Subcutaneous adipose tissue (tissue), 4 donors: ENCODE results near the gene KBTBD8. TPM values are rescaled to one million over a fixed set of nuclear protein-coding genes. Genes with fewer than 3 reads are reported as not detected.

Experiments used
- CTCF ChIP-seq: fragments of 450-650 bp; IDR thresholded peaks from one replicate; pipeline ENCODE4 v1.5.1; 2016; ENCODE audit warnings: low read depth, mild to moderate bottlenecking, control low read depth, antibody characterized with exemption, moderate library complexity
- total RNA-seq, 4 donors: library from RNA; depleted of rRNA; stranded (reverse); fragments of >200 nt; gene quantifications; one replicate each; pipeline ENCODE4 v1.1.0, GENCODE V29; 2016

Gene KBTBD8
- total RNA-seq, 4 donors from 2014 or later, result 0.19 to 2.7 (median 0.77) TPM

DNA sequence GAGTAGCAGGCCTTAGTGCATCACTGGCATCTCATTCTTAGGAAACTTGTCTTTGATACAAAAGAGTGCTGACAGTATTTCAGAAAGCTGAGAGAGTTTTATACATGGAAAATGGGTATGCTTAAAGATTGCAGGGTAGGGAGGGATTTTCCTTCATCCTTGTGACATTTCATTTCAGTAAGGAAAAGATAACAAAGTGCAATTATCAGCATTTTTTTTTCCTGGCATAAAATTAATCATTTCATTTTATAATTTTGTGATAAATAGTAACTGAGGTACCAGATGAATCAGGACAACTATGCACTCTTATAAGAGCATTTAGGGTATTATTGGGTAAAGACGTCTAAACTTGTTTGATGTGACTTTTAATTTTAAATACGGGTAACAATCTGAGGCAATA is 10.3 kb downstream of the KBTBD8 start:
- TF ChIP-seq CTCF, result no peak

GRCh38 chr3:67009716-67010115 is 11.6 kb downstream of the KBTBD8 start:
- TF ChIP-seq CTCF, result no peak

DNA sequence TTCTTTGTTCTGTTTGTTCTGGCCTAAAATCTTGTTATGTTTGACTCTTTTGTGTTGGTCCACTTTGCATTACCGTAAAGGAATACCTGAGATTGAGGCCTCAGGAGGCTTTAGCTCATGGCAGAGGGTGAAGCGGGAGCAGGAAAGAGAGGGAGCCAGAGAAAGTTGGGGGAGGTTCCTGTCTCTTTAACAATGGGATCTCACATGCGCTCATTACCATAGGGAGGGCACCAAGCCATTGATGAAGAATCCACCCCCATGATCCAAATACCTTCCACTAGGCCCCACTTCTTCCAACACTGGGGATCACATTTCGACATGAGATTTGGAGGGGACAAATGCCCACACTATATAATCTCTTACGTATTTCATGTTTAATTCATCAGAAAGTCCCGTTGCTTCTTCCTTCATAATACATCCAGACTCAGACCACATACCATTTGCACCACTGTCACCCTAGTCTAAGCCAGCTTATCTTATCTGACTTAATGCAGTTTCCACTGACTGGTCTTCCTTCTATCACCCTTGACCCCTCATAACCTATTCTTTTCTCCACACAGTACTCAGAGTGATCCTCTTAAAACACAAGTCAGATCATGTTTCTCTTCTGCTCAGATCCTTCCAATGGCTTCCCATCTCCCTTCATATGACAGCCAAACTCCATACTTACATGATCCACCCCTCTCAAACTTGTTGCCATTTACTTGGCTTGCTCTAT is 13.5 kb downstream of the KBTBD8 start:
- no peak for TF ChIP-seq CTCF

DNA sequence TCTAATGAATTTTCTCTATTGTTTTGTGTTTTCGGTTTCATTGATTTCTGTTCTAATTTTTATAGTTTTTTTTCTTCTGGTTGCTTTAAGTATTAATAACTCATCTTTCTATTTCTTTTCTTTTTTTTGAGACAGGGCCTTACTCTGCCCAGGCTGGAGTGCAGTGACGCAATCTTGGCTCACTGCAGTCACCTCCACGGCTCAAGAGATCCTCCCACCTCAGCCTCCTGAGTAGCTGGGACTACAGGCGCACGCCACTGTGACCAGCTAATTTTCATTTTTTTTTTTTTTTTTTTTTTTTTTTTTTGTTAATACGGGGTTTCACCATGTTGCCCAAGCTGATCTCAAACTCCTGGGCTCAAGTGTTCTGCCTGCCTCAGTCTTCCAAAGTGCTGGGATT is 14.5 kb downstream of the KBTBD8 start:
- no peak for TF ChIP-seq CTCF

- no peak for TF ChIP-seq CTCF
Observed at GRCh38 chr3:67015702-67016484, 17.8 kb downstream of the KBTBD8 start.

DNA sequence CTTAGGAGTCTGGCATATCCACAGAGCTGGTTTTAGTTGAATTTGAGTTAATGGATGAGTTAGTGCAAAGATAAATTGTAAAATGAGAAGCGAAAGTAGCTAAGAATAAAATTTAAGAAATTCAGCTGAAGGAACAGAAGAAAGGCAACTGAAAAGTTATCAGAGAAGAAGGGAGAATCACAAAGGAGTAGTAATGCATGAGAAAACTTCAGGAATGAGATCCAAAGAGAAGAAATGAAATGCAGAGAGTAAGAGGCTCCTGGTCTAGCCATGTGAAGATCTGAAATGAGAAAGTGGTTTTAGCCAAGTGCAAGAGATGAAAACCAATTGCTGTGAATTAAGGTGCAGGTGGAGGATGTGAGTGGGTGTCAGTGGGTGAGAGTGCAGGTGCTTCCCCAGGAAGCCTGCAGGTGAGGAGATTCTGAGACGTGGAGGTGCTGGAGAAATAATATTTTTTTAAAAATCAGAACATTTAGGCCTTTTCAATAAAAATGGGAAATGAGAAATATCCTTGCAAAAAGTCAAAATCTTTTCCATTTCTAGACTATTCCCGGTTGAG is 18.5 kb downstream of the KBTBD8 start:
- no peak for TF ChIP-seq CTCF

DNA sequence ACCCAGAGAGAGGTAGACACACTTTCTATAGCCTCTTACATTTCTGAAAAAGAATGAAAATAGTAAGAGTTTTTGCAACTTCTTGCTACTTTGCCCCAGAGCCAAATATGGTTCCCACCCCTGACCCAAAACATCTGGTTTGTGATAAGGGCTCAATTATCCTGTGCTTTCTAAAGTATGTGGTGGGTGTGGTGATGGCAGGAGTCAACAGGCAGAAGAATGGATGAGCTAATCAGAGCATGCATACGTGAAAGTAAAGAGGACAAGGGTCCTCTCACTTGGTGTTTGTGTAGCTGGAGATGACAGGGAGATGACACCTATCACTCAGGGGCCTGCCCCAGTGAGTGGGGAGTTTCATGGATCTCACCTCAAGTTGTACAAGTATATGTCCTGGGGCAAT is 19.1 kb downstream of the KBTBD8 start:
- no peak for TF ChIP-seq CTCF
